Measurements from ENCODE around the gene ADAMTS3. TPM values are rescaled to one million over a fixed set of nuclear protein-coding genes. Genes with fewer than 3 reads are reported as not detected.

Gene ADAMTS3
- total and polyA plus RNA-seq, 9 of the 15 experiments (the other 6 are each of a cell fraction or from before 2014, with no cell fraction given): 4.0 to 18.0 (median 12.1) TPM

GRCh38 chr4:72569719-72570235, 756 bp upstream of the ADAMTS3 start (continued):
- TF ChIP-seq ZMIZ1 (IDR thresholded peaks at IDR 0.05; ENCODE audit: low read depth in 2 of 2, low read length in 2 of 2): peak in 1 of 2 experiments; percentile 46; a peak in 1 of 4 replicates
- peak; percentile 76 for TF ChIP-seq SMARCE1 (IDR thresholded peaks at IDR 0.05)
- no peak for TF ChIP-seq SRSF3 (IDR thresholded peaks at IDR 0.05; ENCODE audit: insufficient read depth, low read length)
- TF ChIP-seq NCOA1 (IDR thresholded peaks at IDR 0.05; ENCODE audit: low read depth): 0 out of 2 replicates have a peak, but pooled peaks have one; percentile 13
- TF ChIP-seq NFE2 (IDR thresholded peaks at IDR 0.05; ENCODE audit: low read depth): peak; percentile 80
- 0 out of 4 replicates have a peak, but pooled peaks have one; percentile 5 to 24 for TF ChIP-seq MNT (conservative IDR thresholded peaks at IDR 0.05)
- peak; percentile 33; the same call in 1 of the 2 replicates for TF ChIP-seq MAFF (IDR thresholded peaks at IDR 0.05; ENCODE audit: low read length)
- no peak for TF ChIP-seq PHF21A (IDR thresholded peaks at IDR 0.05; ENCODE audit: borderline replicate concordance, low read depth)
- TF ChIP-seq FUS (optimal IDR thresholded peaks at IDR 0.05; ENCODE audit: low read depth, low read length): no peak
- peak; percentile 73 for TF ChIP-seq SMARCA4 (IDR thresholded peaks at IDR 0.05)
- 0 out of 2 replicates have a peak, but pooled peaks have one; percentile 43 for TF ChIP-seq STAT5A (IDR thresholded peaks at IDR 0.05; ENCODE audit: borderline replicate concordance, low read length)
- no peak for TF ChIP-seq CXXC5 (CRISPR knock-in tag; IDR thresholded peaks at IDR 0.05)
- TF ChIP-seq DIDO1 (tag; IDR thresholded peaks at IDR 0.05; ENCODE audit: low read depth): no peak
- no peak for TF ChIP-seq SRSF1 (IDR thresholded peaks at IDR 0.05; ENCODE audit: low read depth, low read length)
- TF ChIP-seq ZNF668 (CRISPR knock-in tag; IDR thresholded peaks at IDR 0.05): no peak
- TF ChIP-seq KDM2B (CRISPR knock-in tag; IDR thresholded peaks at IDR 0.05): no peak
- TF ChIP-seq EP400 (IDR thresholded peaks at IDR 0.05): no peak; the same call in 1 of the 2 replicates
- no peak for TF ChIP-seq JUNB (CRISPR knock-in tag; conservative IDR thresholded peaks at IDR 0.05)
- TF ChIP-seq, protein P1, sequence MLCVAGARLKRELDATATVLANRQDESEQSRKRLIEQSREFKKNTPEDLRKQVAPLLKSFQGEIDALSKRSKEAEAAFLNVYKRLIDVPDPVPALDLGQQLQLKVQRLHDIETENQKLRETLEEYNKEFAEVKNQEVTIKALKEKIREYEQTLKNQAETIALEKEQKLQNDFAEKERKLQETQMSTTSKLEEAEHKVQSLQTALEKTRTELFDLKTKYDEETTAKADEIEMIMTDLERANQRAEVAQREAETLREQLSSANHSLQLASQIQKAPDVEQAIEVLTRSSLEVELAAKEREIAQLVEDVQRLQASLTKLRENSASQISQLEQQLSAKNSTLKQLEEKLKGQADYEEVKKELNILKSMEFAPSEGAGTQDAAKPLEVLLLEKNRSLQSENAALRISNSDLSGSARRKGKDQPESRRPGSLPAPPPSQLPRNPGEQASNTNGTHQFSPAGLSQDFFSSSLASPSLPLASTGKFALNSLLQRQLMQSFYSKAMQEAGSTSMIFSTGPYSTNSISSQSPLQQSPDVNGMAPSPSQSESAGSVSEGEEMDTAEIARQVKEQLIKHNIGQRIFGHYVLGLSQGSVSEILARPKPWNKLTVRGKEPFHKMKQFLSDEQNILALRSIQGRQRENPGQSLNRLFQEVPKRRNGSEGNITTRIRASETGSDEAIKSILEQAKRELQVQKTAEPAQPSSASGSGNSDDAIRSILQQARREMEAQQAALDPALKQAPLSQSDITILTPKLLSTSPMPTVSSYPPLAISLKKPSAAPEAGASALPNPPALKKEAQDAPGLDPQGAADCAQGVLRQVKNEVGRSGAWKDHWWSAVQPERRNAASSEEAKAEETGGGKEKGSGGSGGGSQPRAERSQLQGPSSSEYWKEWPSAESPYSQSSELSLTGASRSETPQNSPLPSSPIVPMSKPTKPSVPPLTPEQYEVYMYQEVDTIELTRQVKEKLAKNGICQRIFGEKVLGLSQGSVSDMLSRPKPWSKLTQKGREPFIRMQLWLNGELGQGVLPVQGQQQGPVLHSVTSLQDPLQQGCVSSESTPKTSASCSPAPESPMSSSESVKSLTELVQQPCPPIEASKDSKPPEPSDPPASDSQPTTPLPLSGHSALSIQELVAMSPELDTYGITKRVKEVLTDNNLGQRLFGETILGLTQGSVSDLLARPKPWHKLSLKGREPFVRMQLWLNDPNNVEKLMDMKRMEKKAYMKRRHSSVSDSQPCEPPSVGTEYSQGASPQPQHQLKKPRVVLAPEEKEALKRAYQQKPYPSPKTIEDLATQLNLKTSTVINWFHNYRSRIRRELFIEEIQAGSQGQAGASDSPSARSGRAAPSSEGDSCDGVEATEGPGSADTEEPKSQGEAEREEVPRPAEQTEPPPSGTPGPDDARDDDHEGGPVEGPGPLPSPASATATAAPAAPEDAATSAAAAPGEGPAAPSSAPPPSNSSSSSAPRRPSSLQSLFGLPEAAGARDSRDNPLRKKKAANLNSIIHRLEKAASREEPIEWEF (CRISPR knock-in tag; IDR thresholded peaks at IDR 0.05): no peak
- TF ChIP-seq ARID1B (IDR thresholded peaks at IDR 0.05): peak; percentile 86

Data from K562 (cell line).